SK-N-SH treated with all-trans-retinoic acid at 6 μM for 48 hours (cell line): Measurements from ENCODE around the gene COL15A1.

Experiments used
- CSRNP3 ChIP-seq: fragments of 250-450 bp; sonication (Bioruptor Pico); IDR thresholded peaks from 2 replicates; pipeline ENCODE4 v1.5.1; 2021; ENCODE audit warnings: mild to moderate bottlenecking, moderate library complexity
- ESRRG ChIP-seq: fragments of 250-450 bp; sonication (Bioruptor Pico); IDR thresholded peaks from 2 replicates; pipeline ENCODE4 v1.6.1; 2021; ENCODE audit warnings: mild to moderate bottlenecking
- ISL1 ChIP-seq: fragments of 250-450 bp; sonication (Bioruptor Pico); IDR thresholded peaks from 2 replicates; pipeline ENCODE4 v2.1.2; 2022; ENCODE audit warnings: mild to moderate bottlenecking, moderate library complexity
- OSR1 ChIP-seq: fragments of 250-450 bp; sonication (Bioruptor Pico); IDR thresholded peaks from 2 replicates; pipeline ENCODE4 v1.8.0; 2022; ENCODE audit warnings: moderate library complexity, mild to moderate bottlenecking, inconsistent platforms
- PATZ1 ChIP-seq: fragments of 250-450 bp; sonication (Bioruptor Pico); IDR thresholded peaks from 2 replicates; pipeline ENCODE4 v1.8.0; 2020; ENCODE audit warnings: mild to moderate bottlenecking, moderate library complexity, borderline replicate concordance
- TCF4 ChIP-seq: fragments of 250-450 bp; sonication (Bioruptor Pico); IDR thresholded peaks from 2 replicates; pipeline ENCODE4 v1.8.0; 2021; ENCODE audit warnings: mild to moderate bottlenecking, moderate library complexity, borderline replicate concordance
- TOX ChIP-seq: fragments of 250-450 bp; sonication (Bioruptor Pico); IDR thresholded peaks from 2 replicates; pipeline ENCODE4 v1.8.0; 2021; ENCODE audit warnings: mild to moderate bottlenecking, moderate library complexity, borderline replicate concordance
- ZFP3 ChIP-seq: fragments of 250-450 bp; sonication (Bioruptor Pico); IDR thresholded peaks from 2 replicates; pipeline ENCODE4 v1.5.0; 2020; ENCODE audit warnings: mild to moderate bottlenecking, moderate library complexity
- ZNF8 ChIP-seq: fragments of 450-650 bp; formaldehyde crosslinking; IDR thresholded peaks from 2 replicates; pipeline ENCODE4 v1.5.0; 2020; ENCODE audit warnings: mild to moderate bottlenecking, moderate library complexity

GRCh38 chr9:99026271-99026955, 82.7 kb downstream of the COL15A1 start:
- no peak for TF ChIP-seq ZNF8
- TF ChIP-seq ESRRG (CRISPR knock-in tag) = no peak
- no peak for TF ChIP-seq PATZ1 (CRISPR knock-in tag)
- no peak for TF ChIP-seq ZFP3 (CRISPR knock-in tag)
- no peak for TF ChIP-seq TOX (CRISPR knock-in tag)
- TF ChIP-seq ISL1 (CRISPR knock-in tag) = no peak
- TF ChIP-seq OSR1 (CRISPR knock-in tag) = no peak
- no peak for TF ChIP-seq TCF4
- no peak for TF ChIP-seq CSRNP3 (CRISPR knock-in tag)
